Sigmoid colon (tissue), 7 donors: ENCODE measurements around the gene SYNGR3. TPM values are rescaled to one million over a fixed set of nuclear protein-coding genes. Genes with fewer than 3 reads are reported as not detected.
A peak's percentile ranks its signal among the peaks of the same experiment; 100 is the strongest.

Experiments used
- DNase-seq: peaks from one replicate; pipeline ENCODE4 v3.0.0-alpha.2; 2019
- H3K27ac ChIP-seq, 4 donors: fragments of 200-600 bp; sonication (generic); one replicate each; pipeline ENCODE4 v1.5.1; 2016 to 2019; ENCODE audit warnings: mild to moderate bottlenecking in 1 of 4
- H3K27me3 ChIP-seq, 3 donors: fragments of 200-600 bp; sonication (generic); one replicate each; pipeline ENCODE4 v1.5.1; 2019; ENCODE audit warnings: mild to moderate bottlenecking in 1 of 3
- H3K36me3 ChIP-seq, 4 donors: fragments of 200-600 bp; sonication (generic); one replicate each; pipeline ENCODE4 v1.5.1; 2016 to 2019
- H3K4me1 ChIP-seq, 4 donors: fragments of 200-600 bp; sonication (generic); one replicate each; pipeline ENCODE4 v1.5.1; 2017 to 2019
- H3K4me3 ChIP-seq, 4 donors: fragments of 200-600 bp; sonication (generic); one replicate each; pipeline ENCODE4 v1.5.1; 2017 to 2019; ENCODE audit warnings: mild to moderate bottlenecking in 2 of 4, moderate library complexity in 1 of 4
- H3K9me3 ChIP-seq, 4 donors: fragments of 200-600 bp in 3 of 4; sonication (generic) in 3 of 4; one replicate each; pipeline versions ENCODE4 v1.5.1 to v1.6.1; 2013 to 2019
- CTCF ChIP-seq, 4 experiments: fragments of 450-650 bp in 3 of 4; fragments of 200-600 bp in 1 of 4; IDR thresholded peaks; one replicate each; pipeline ENCODE4 v1.5.1; 2016 to 2019; ENCODE audit warnings: antibody characterized with exemption in 4 of 4, mild to moderate bottlenecking in 3 of 4, moderate library complexity in 2 of 4
- EP300 ChIP-seq, 4 donors: sonication (generic); formaldehyde crosslinking; IDR thresholded peaks; one replicate each; pipeline ENCODE4 v1.6.1; 2017; ENCODE audit warnings: antibody characterized with exemption in 4 of 4
- POLR2A ChIP-seq, 2 donors: fragments of 450-650 bp; IDR thresholded peaks; one replicate each; pipeline ENCODE4 v1.6.1; 2016; ENCODE audit warnings: antibody characterized with exemption in 2 of 2, mild to moderate bottlenecking in 2 of 2, moderate library complexity in 2 of 2
- POLR2AphosphoS5 ChIP-seq, 4 donors: sonication (generic); formaldehyde crosslinking; IDR thresholded peaks; one replicate each; pipeline ENCODE4 v1.6.1; 2017; ENCODE audit warnings: antibody characterized with exemption in 4 of 4
- WGBS, 2 donors: extraction: QIAGEN DNeasy Blood & Tissue Kit; methylation state at CpG; one replicate each; pipeline ENCODE4 v1.1.7; 2013; 5-methylcytosine and 5-hydroxymethylcytosine counted together
- intact Hi-C: fragments of 100-400 bp; cut with DNase I; formaldehyde crosslinking; loops from one replicate; pipeline ENCODE4 v1.15.1; 2023
- polyA plus RNA-seq, 3 donors: library from polyadenylated mRNA; stranded (reverse); fragments of 200-250 nt; gene quantifications; one replicate each; pipeline ENCODE4 v1.2.3, GENCODE V29; 2013
- total RNA-seq, 4 donors: library from RNA; depleted of rRNA; stranded (reverse); fragments of >200 nt; gene quantifications; one replicate each; pipeline ENCODE4 v1.1.0, GENCODE V29; 2016
- donor health status: healthy with polysubstance abuse.
- donor health status: Bipolar disorder and iron deficiency.
- donor health status: healthy.

SYNGR3 gene
- total and polyA plus RNA-seq, 7 donors = 0.60 to 8.3 (median 4.0) TPM

GRCh38 chr16:2015947-2016208 is 26.1 kb downstream of the SYNGR3 start:
- no peak overlapping the region for H3K4me3 ChIP-seq
- H3K9me3 ChIP-seq = no peaks in the 10 kb centered on the region
- peaks cover 0 to 15% (median 13%) of the 10 kb centered on the region in 4 donors for H3K4me1 ChIP-seq
- intact Hi-C loops = no loop called here
- TF ChIP-seq EP300 (IDR thresholded peaks at IDR 0.05) (no peak), POLR2AphosphoS5 (IDR thresholded peaks at IDR 0.05) (no peak), CTCF (IDR thresholded peaks at IDR 0.05) (no peak), POLR2A (IDR thresholded peaks at IDR 0.05) (no peak)
- 32 to 77% methylated on average over 7 of the region's 7 CpGs for WGBS, 2 donors
- DNase-seq = no peak
- no peaks in the 10 kb centered on the region for H3K36me3 ChIP-seq
- peaks cover 20 to 32% (median 31%) of the 10 kb centered on the region in 3 donors for H3K27me3 ChIP-seq
- no peak overlapping the region for H3K27ac ChIP-seq

- TF ChIP-seq EP300 (IDR thresholded peaks at IDR 0.05) (no peak), CTCF (IDR thresholded peaks at IDR 0.05) (no peak), POLR2A (IDR thresholded peaks at IDR 0.05) (no peak), POLR2AphosphoS5 (IDR thresholded peaks at IDR 0.05) (no peak)
- intact Hi-C loops = no loop called here
- Histone ChIP-seq H3K27me3 (peaks cover 22 to 38% (median 37%) of the 10 kb centered on the region in 3 donors), H3K4me1 (peaks cover 0 to 15% (median 13%) of the 10 kb centered on the region in 4 donors), H3K4me3 (no peak overlapping the region), H3K9me3 (no peaks in the 10 kb centered on the region), H3K36me3 (no peaks in the 10 kb centered on the region), H3K27ac (no peak overlapping the region)
- no peak for DNase-seq
- 54 to 73% methylated on average over 13 of the region's 13 CpGs for WGBS, 2 donors
These were observed 26.7 kb downstream of the SYNGR3 start for GRCh38 chr16:2016407-2016922.

- Histone ChIP-seq H3K27me3 (peaks cover 25 to 42% (median 40%) of the 10 kb centered on the region in 3 donors), H3K4me1 (peaks cover 4 to 32% (median 29%) of the 10 kb centered on the region in 4 donors), H3K27ac (no peak within 1 kb of the TSS), H3K9me3 (no peaks in the 10 kb centered on the region), H3K36me3 (no peaks in the 10 kb centered on the region), H3K4me3 (peak within 1 kb of the TSS in 1 of 4 donors; percentile 1)
- TF ChIP-seq POLR2AphosphoS5 (IDR thresholded peaks at IDR 0.05) (no peak), CTCF (IDR thresholded peaks at IDR 0.05) (no peak), EP300 (IDR thresholded peaks at IDR 0.05) (no peak), POLR2A (IDR thresholded peaks at IDR 0.05) (no peak)
- intact Hi-C loops = no loop called here
- WGBS, 2 donors = 1 to 2% methylated on average over 33 of the region's 33 CpGs
- DNase-seq = no peak
These were observed 29.7 kb downstream of the SYNGR3 start, which contains the start of gene NPW for GRCh38 chr16:2019518-2019920. Gene NPW (plus strand): TSS chr16:2019785.

- intact Hi-C loops = loop anchor here (5.0 kb wide), 1 partner anchor 232 kb away; the partner anchor contains the start of gene ECI1
- TF ChIP-seq POLR2A (IDR thresholded peaks at IDR 0.05) (no peak), CTCF (IDR thresholded peaks at IDR 0.05) (no peak), EP300 (IDR thresholded peaks at IDR 0.05) (no peak), POLR2AphosphoS5 (IDR thresholded peaks at IDR 0.05) (no peak)
- peaks cover 25 to 42% (median 40%) of the 10 kb centered on the region in 3 donors for H3K27me3 ChIP-seq
- no peak for DNase-seq
- no peak overlapping the region for H3K27ac ChIP-seq
- H3K9me3 ChIP-seq = no peaks in the 10 kb centered on the region
- H3K4me1 ChIP-seq = peaks cover 4 to 32% (median 29%) of the 10 kb centered on the region in 4 donors
- 1 to 2% methylated on average over 96 of the region's 96 CpGs for WGBS, 2 donors
- peak overlapping the region in 1 of 4 donors; percentile 1 for H3K4me3 ChIP-seq
- no peaks in the 10 kb centered on the region for H3K36me3 ChIP-seq
These were observed 30.4 kb downstream of the SYNGR3 start for GRCh38 chr16:2019921-2020831.
